Pancreas (tissue), 10 donors: ENCODE measurements around the gene DLGAP1. TPM values are rescaled to one million over a fixed set of nuclear protein-coding genes. Genes with fewer than 3 reads are reported as not detected.

ENCODE experiments used
- ATAC-seq, 4 donors: fragments of 200-7000 bp; cut with Tn5 transposase; one replicate each; pipeline versions ENCODE4 v1.8.0 to v1.9.1; 2020; ENCODE audit warnings: mild to moderate bottlenecking in 4 of 4, moderate library complexity in 4 of 4
- DNase-seq, 6 donors: peaks; one replicate each; pipeline ENCODE4 v3.0.0-alpha.2; 2020
- FAIRE-seq: peaks from 2 replicates; lab custom pipeline; 2012; peaks lifted over from hg19 to GRCh38; lab: Jason Lieb, UNC
- H3K27ac ChIP-seq, 4 donors: fragments of 200-600 bp; sonication (generic); 1 replicate in 3 of 4; 2 replicates in 1 of 4; pipeline versions ENCODE4 v1.5.0 to v1.8.0; 2020
- H3K27me3 ChIP-seq, 4 donors: fragments of 200-600 bp; one replicate each; pipeline ENCODE4 v1.8.0; 2021
- H3K36me3 ChIP-seq, 3 donors: fragments of 200-600 bp; sonication (generic) in 1 of 3; one replicate each; pipeline versions ENCODE4 v1.5.0 to v1.8.0; 2020 to 2021
- H3K4me1 ChIP-seq, 3 donors: fragments of 200-600 bp; one replicate each; pipeline ENCODE4 v1.8.0; 2021
- H3K4me3 ChIP-seq, 4 donors: fragments of 200-600 bp; sonication (generic) in 2 of 4; one replicate each; pipeline versions ENCODE4 v1.5.0 to v1.8.0; 2020 to 2021
- H3K9me3 ChIP-seq, 4 donors: fragments of 200-600 bp; one replicate each; pipeline ENCODE4 v1.8.0; 2021
- CTCF ChIP-seq, 4 donors: fragments of 200-600 bp; sonication (generic) in 3 of 4; IDR thresholded peaks; one replicate each; pipeline versions ENCODE4 v1.5.0 to v1.8.0; 2021; ENCODE audit warnings: antibody characterized with exemption in 4 of 4
- WGBS, 2 donors: extraction: QIAGEN DNeasy Blood & Tissue Kit; methylation state at CpG; one replicate each; pipeline ENCODE4 v1.1.7; 2013; 5-methylcytosine and 5-hydroxymethylcytosine counted together
- intact Hi-C, 3 donors: fragments of 100-400 bp; cut with DNase I; formaldehyde crosslinking; loops; one replicate each; pipeline versions ENCODE4 v1.11.1 to v1.14.2; 2022
- polyA plus RNA-seq, 2 donors: library from polyadenylated mRNA; stranded (reverse); fragments of 200-250 nt; gene quantifications; one replicate each; pipeline ENCODE4 v1.2.3, GENCODE V29; 2013
- total RNA-seq, 6 donors: library from RNA; stranded (reverse); fragmentation: NEBNext Ultra II Directional in 4 of 6; extraction: Animal tissue kit (Norgen Biotek cat#: 25700) in 4 of 6; gene quantifications; one replicate each; pipeline versions ENCODE4 v1.2.1 to v1.2.4, GENCODE V29; 2021 to 2023
- donor health status: healthy with polysubstance abuse.
- donor health status: DM: no; HTN: no; CAD: no; lungs with moderate emphysema.
- donor health status: DM: no; HTN: no; CAD: no.
- donor health status: control.
- donor health status: control.
- donor health status: Bipolar disorder and iron deficiency.
- donor health status: DM: yes; HTN: yes; CAD: no.
- donor health status: DM: no; HTN: no; CAD: no.
- donor health status: DM: no; HTN: no; CAD: no.
- donor health status: DM: yes; HTN: yes; CAD: no.

Gene DLGAP1
- total and polyA plus RNA-seq, 8 donors, result 0.12 to 0.62 (median 0.30) TPM; not detected in 2

- TF ChIP-seq CTCF (IDR thresholded peaks at IDR 0.05), result no peak
- 85 to 92% methylated on average over 1 of the region's 1 CpG for WGBS, 2 donors
- intact Hi-C loops, result no loop called here
Measured at GRCh38 chr18:4311136-4311535, 144.0 kb downstream of the DLGAP1 start.

GRCh38 chr18:4309227-4309626 is 145.9 kb downstream of the DLGAP1 start:
- no peak overlapping the region for H3K27ac ChIP-seq
- no peaks in the 10 kb centered on the region for H3K4me1 ChIP-seq
- FAIRE-seq (no peak), ATAC-seq (no peak), DNase-seq (no peak)
- intact Hi-C loops, result no loop called here
- H3K9me3 ChIP-seq, result no peaks in the 10 kb centered on the region
- WGBS, 2 donors, result 78% methylated on average over 5 of the region's 5 CpGs
- no peaks in the 10 kb centered on the region for H3K36me3 ChIP-seq
- no peaks in the 10 kb centered on the region for H3K27me3 ChIP-seq
- H3K4me3 ChIP-seq, result no peak overlapping the region
- no peak for TF ChIP-seq CTCF (IDR thresholded peaks at IDR 0.05)

More at GRCh38 chr18:4311136-4311535, 144.0 kb downstream of the DLGAP1 start:
- no peak overlapping the region for H3K4me3 ChIP-seq
- H3K4me1 ChIP-seq, result no peaks in the 10 kb centered on the region
- no peak overlapping the region for H3K27ac ChIP-seq
- H3K36me3 ChIP-seq, result no peaks in the 10 kb centered on the region
- ATAC-seq (no peak), DNase-seq (no peak), FAIRE-seq (no peak)
- no peaks in the 10 kb centered on the region for H3K27me3 ChIP-seq
- no peaks in the 10 kb centered on the region for H3K9me3 ChIP-seq

GRCh38 chr18:4308576-4308975 is 146.5 kb downstream of the DLGAP1 start:
- 81 to 88% methylated on average over 5 of the region's 5 CpGs for WGBS, 2 donors
- DNase-seq (no peak), FAIRE-seq (no peak), ATAC-seq (no peak)
- Histone ChIP-seq H3K27ac (no peak overlapping the region), H3K9me3 (no peaks in the 10 kb centered on the region), H3K27me3 (no peaks in the 10 kb centered on the region), H3K4me3 (no peak overlapping the region), H3K36me3 (no peaks in the 10 kb centered on the region), H3K4me1 (no peaks in the 10 kb centered on the region)
- intact Hi-C loops, result no loop called here
- TF ChIP-seq CTCF (IDR thresholded peaks at IDR 0.05), result no peak

GRCh38 chr18:4299395-4299794 is 155.7 kb downstream of the DLGAP1 start:
- FAIRE-seq (no peak), DNase-seq (no peak), ATAC-seq (no peak)
- Histone ChIP-seq H3K4me1 (no peaks in the 10 kb centered on the region), H3K9me3 (no peaks in the 10 kb centered on the region), H3K4me3 (no peak overlapping the region), H3K27ac (no peak overlapping the region), H3K36me3 (no peaks in the 10 kb centered on the region), H3K27me3 (no peaks in the 10 kb centered on the region)
- intact Hi-C loops, result no loop called here
- TF ChIP-seq CTCF (IDR thresholded peaks at IDR 0.05), result no peak

GRCh38 chr18:4293337-4293736 is 161.8 kb downstream of the DLGAP1 start:
- Histone ChIP-seq H3K27ac (no peak overlapping the region), H3K4me1 (no peaks in the 10 kb centered on the region), H3K4me3 (no peak overlapping the region), H3K9me3 (no peaks in the 10 kb centered on the region), H3K27me3 (no peaks in the 10 kb centered on the region), H3K36me3 (no peaks in the 10 kb centered on the region)
- TF ChIP-seq CTCF (IDR thresholded peaks at IDR 0.05), result no peak
- WGBS, 2 donors, result 94% methylated on average over 1 of the region's 1 CpG
- ATAC-seq, result no peak
- intact Hi-C loops, result no loop called here
- no peak for DNase-seq
- FAIRE-seq, result no peak
